Body of pancreas (tissue), 4 donors: ENCODE measurements around the gene TMA7B. TPM values are rescaled to one million over a fixed set of nuclear protein-coding genes. Genes with fewer than 3 reads are reported as not detected.

Experiments used
- ATAC-seq: fragments of 150-250 bp; one replicate; pipeline ENCODE4 v1.9.1; 2016
- DNase-seq, 4 donors: peaks; one replicate each; pipeline ENCODE4 v3.0.0-alpha.2; 2019
- H3K27ac ChIP-seq, 4 donors: fragments of 200-600 bp; sonication (generic); 1 replicate in 3 of 4; 2 replicates in 1 of 4; pipeline versions ENCODE4 v1.5.1 to v1.6.1; 2016 to 2019; ENCODE audit warnings: mild to moderate bottlenecking in 1 of 4, mixed read lengths in 1 of 4, moderate library complexity in 1 of 4
- H3K27me3 ChIP-seq, 2 donors: fragments of 200-600 bp; sonication (generic); one replicate each; pipeline ENCODE4 v1.6.0; 2016; ENCODE audit warnings: mild to moderate bottlenecking in 1 of 2
- H3K36me3 ChIP-seq, 2 donors: fragments of 200-600 bp; sonication (generic); replicated peaks in 1 of 2; 2 replicates each; pipeline ENCODE4 v1.5.1; 2016; ENCODE audit warnings: low read depth in 2 of 2; ENCODE audit not compliant: insufficient read depth in 1 of 2
- H3K4me1 ChIP-seq: fragments of 200-600 bp; sonication (generic); one replicate; pipeline ENCODE4 v1.6.0; 2016
- H3K4me3 ChIP-seq, 2 donors: fragments of 200-600 bp; sonication (generic); 1 replicate in 1 of 2; 2 replicates in 1 of 2; pipeline ENCODE4 v1.5.1; 2016 to 2019
- H3K9me3 ChIP-seq, 3 donors: fragments of 200-600 bp; sonication (generic); 1 replicate in 2 of 3; 2 replicates in 1 of 3; pipeline ENCODE4 v1.5.1; 2016
- POLR2A ChIP-seq, 3 donors: fragments of 450-650 bp; IDR thresholded peaks; one replicate each; pipeline ENCODE4 v1.6.1; 2016; ENCODE audit warnings: antibody characterized with exemption in 3 of 3, mild to moderate bottlenecking in 2 of 3
- WGBS, 2 donors: methylation state at CpG; one replicate each; pipeline ENCODE4 v1.1.5; 2017; 5-methylcytosine and 5-hydroxymethylcytosine counted together
- intact Hi-C: fragments of 100-400 bp; cut with DNase I; formaldehyde crosslinking; loops from one replicate; pipeline ENCODE4 v1.15.1; 2023
- total RNA-seq, 2 donors: library from RNA; depleted of rRNA; stranded (reverse); fragments of >200 nt; gene quantifications; one replicate each; pipeline ENCODE4 v1.1.0, GENCODE V29; 2016
- TF ChIP-seq, protein P1 (sequence below), 7 experiments: fragments of 450-650 bp in 4 of 7; fragments of 200-600 bp in 3 of 7; sonication (generic) in 3 of 7; IDR thresholded peaks; one replicate each; pipeline ENCODE4 v1.5.1; 2016 to 2019; ENCODE audit warnings: antibody characterized with exemption in 7 of 7

Gene TMA7B
- total RNA-seq, 2 donors from 2014 or later, result not detected

DNA sequence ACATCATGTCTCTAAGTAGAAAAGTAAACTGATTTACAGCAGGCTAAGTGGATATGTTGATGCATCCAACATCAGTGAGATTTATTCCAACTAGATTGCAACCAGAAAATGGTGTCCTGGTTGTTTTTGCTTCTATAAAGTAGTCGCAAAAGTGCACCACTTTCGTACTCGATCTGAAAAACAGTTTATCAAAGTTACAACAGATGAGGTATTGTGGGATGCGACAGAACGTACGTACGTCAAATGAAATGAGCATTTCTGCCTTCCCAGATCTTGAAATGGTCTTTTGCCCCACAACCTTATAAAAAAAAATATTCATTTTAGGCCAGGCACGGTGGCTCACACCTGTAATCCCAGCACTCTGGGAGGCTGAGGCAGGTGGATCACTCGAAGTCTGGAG is 45.6 kb upstream of the TMA7B start:
- ATAC-seq (no peak), DNase-seq (no peak)
- H3K36me3 ChIP-seq, result no peaks in the 10 kb centered on the region
- WGBS, 2 donors, result 80 to 83% methylated on average over 9 of the region's 9 CpGs
- TF ChIP-seq POLR2A (IDR thresholded peaks at IDR 0.05), result no peak
- TF ChIP-seq, protein P1, sequence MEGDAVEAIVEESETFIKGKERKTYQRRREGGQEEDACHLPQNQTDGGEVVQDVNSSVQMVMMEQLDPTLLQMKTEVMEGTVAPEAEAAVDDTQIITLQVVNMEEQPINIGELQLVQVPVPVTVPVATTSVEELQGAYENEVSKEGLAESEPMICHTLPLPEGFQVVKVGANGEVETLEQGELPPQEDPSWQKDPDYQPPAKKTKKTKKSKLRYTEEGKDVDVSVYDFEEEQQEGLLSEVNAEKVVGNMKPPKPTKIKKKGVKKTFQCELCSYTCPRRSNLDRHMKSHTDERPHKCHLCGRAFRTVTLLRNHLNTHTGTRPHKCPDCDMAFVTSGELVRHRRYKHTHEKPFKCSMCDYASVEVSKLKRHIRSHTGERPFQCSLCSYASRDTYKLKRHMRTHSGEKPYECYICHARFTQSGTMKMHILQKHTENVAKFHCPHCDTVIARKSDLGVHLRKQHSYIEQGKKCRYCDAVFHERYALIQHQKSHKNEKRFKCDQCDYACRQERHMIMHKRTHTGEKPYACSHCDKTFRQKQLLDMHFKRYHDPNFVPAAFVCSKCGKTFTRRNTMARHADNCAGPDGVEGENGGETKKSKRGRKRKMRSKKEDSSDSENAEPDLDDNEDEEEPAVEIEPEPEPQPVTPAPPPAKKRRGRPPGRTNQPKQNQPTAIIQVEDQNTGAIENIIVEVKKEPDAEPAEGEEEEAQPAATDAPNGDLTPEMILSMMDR (IDR thresholded peaks at IDR 0.05), result no peak
- intact Hi-C loops, result no loop called here
- H3K27ac ChIP-seq, result no peak overlapping the region
- no peaks in the 10 kb centered on the region for H3K27me3 ChIP-seq
- no peaks in the 10 kb centered on the region for H3K9me3 ChIP-seq
- H3K4me1 ChIP-seq, result peaks cover 4% of the 10 kb centered on the region
- H3K4me3 ChIP-seq, result no peak overlapping the region

DNA sequence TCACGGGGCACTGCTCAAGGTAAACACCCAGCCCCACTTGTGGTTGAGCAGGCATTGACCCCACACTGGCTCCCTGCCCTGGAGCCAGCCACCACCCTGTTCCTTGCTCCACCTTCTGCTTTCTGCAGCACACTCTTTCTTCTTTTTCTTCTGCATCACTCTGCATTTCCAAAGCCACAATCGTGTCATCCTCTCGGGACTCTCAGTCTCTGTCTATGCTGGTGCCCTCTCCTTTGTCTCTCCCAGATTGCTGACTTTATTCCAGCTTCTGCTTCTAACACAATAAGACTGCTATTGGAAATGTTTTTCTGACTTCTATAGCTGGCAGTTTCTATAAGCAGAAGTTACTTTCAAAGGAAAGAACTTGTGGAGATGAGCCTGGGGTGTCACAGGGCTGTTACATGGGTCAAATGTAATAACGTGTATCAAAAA is 44.9 kb upstream of the TMA7B start:
- Histone ChIP-seq H3K9me3 (no peaks in the 10 kb centered on the region), H3K27me3 (no peaks in the 10 kb centered on the region), H3K4me1 (peaks cover 4% of the 10 kb centered on the region), H3K27ac (no peak overlapping the region), H3K4me3 (no peak overlapping the region), H3K36me3 (no peaks in the 10 kb centered on the region)
- intact Hi-C loops, result no loop called here
- ATAC-seq (no peak), DNase-seq (no peak)
- WGBS, 2 donors, result 61 to 70% methylated on average over 4 of the region's 4 CpGs
- TF ChIP-seq POLR2A (IDR thresholded peaks at IDR 0.05), result no peak

DNA sequence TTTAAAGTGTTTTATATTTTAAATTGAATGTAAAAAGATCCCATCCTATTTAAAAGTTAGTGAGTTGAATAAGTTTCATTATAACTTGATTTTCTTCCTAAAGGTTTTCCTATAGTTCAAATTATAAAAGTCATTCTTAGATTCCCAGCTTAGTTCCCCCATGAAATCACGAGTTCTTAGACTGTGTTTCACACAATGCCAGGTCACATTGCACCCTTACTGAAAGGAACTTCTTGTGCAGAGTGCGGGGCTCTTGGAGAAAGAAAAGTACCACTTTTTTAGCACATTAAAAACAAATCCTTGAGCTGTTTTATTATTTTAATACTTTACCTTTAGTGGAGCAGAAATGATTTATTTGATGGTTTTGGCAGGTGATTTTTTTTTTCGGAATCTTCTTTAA is 43.7 kb upstream of the TMA7B start:
- Histone ChIP-seq H3K27me3 (no peaks in the 10 kb centered on the region), H3K36me3 (no peaks in the 10 kb centered on the region), H3K4me1 (peaks cover 4% of the 10 kb centered on the region), H3K9me3 (no peaks in the 10 kb centered on the region), H3K27ac (no peak overlapping the region), H3K4me3 (no peak overlapping the region)
- DNase-seq (no peak), ATAC-seq (no peak)
- intact Hi-C loops, result no loop called here
- 78 to 83% methylated on average over 3 of the region's 3 CpGs for WGBS, 2 donors
- TF ChIP-seq POLR2A (IDR thresholded peaks at IDR 0.05), result no peak
- TF ChIP-seq, protein P1 (IDR thresholded peaks at IDR 0.05), result no peak

DNA sequence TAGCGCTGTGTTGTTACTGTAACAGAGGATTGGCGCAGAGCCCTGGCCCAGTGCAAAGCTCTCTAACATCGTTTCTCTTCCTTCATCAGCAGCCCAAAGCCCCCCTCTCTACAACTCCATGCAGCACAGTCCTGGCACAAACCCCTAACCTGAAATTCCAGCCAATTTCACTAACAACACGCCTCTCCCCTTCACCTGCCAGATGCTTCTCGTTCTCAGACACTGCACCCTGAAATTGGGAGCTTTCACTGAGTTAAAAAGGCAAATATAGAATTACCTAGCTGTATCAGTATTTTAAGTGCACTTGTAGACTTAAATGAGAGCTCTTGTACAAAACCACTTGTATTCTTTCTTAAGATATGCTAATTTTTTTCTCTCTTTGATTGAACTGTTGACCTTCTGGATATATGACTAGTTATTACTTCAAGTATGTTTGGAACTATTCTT is 43.0 kb upstream of the TMA7B start:
- Histone ChIP-seq H3K36me3 (no peaks in the 10 kb centered on the region), H3K27ac (no peak overlapping the region), H3K9me3 (no peaks in the 10 kb centered on the region), H3K4me3 (no peak overlapping the region), H3K4me1 (peaks cover 4% of the 10 kb centered on the region), H3K27me3 (no peaks in the 10 kb centered on the region)
- WGBS, 2 donors, result 75 to 78% methylated on average over 5 of the region's 5 CpGs
- DNase-seq (no peak), ATAC-seq (no peak)
- intact Hi-C loops, result no loop called here
- no peak for TF ChIP-seq POLR2A (IDR thresholded peaks at IDR 0.05)
- TF ChIP-seq, protein P1 (IDR thresholded peaks at IDR 0.05), result no peak

DNA sequence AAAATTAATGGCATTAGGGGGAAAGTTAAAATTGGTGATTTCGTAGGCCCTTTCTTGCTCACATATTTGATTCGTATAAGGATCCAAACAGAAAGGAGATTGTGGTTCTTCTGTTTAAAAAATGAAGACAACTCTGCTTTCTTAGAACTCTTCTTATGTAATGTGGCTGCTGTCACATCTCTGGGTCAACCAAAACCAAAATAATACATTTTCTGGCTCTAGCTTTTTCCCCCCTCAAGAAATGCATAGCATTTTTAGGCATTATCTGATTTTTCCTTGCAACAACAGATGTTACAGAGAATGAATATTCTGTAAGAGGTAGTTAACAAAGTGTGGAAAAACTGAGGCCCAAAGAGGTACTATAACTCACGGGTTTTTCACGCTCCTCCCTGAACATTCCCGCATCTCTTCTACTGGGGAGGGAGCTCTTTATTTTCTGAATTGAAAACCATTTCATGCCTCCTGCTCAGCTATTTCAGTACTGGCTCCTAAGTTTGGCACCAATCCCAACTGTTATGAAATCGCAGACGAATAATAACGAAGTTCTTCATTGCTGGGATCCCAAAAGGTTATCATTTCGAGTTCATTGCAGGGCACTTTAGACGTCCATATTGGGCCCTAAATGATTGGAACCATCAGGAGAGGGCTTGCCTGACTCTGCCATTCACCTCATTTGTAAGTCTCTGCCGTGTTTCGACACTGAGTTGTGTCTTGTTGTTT is 42.3 kb upstream of the TMA7B start:
- TF ChIP-seq, protein P1 (IDR thresholded peaks at IDR 0.05), result no peak
- no peak for TF ChIP-seq POLR2A (IDR thresholded peaks at IDR 0.05)
- intact Hi-C loops, result no loop called here
- no peak overlapping the region for H3K4me3 ChIP-seq
- WGBS, 2 donors, result 45 to 54% methylated on average over 12 of the region's 12 CpGs
- DNase-seq (peak in 1 of 4 donors; percentile 13), ATAC-seq (no peak)
- H3K27ac ChIP-seq, result no peak overlapping the region
- no peaks in the 10 kb centered on the region for H3K9me3 ChIP-seq
- H3K27me3 ChIP-seq, result no peaks in the 10 kb centered on the region
- no peaks in the 10 kb centered on the region for H3K36me3 ChIP-seq
- H3K4me1 ChIP-seq, result peaks cover 4% of the 10 kb centered on the region
